ENCODE results near the gene FOXQ1.
"Not testable (repeated sequence)": the region's sequence is repeated elsewhere in the genome, so short reads cannot be mapped to it uniquely, and the experiment has no call there.

Gene FOXQ1

GRCh38 chr6:1317302-1317815 is 5.5 kb downstream of the FOXQ1 start:
- Histone ChIP-seq H3K9me3 (ENCODE audit: control insufficient read depth, insufficient read depth, low read depth, low read length) (no peaks in the 10 kb centered on the region), H3K27ac (ENCODE audit: extremely low read depth, low read depth, low read length) (no peak overlapping the region), H3K4me3 (ENCODE audit: low read depth, low read length) (no peak overlapping the region), H3K4me1 (ENCODE audit: control insufficient read depth, insufficient read depth, low read length) (no peaks in the 10 kb centered on the region; the same call in 1 of the 2 replicates), H3K36me3 (ENCODE audit: control insufficient read depth in 2 of 2, insufficient read depth in 1 of 2, low read length in 2 of 2) (no peaks in the 10 kb centered on the region)
- ChIA-PET POLR2A (no interaction called here), CTCF (no interaction called here)
- TF ChIP-seq ZNF785 (tag by site-specific recombination; IDR thresholded peaks at IDR 0.05) (no peak), ZNF692 (tag by site-specific recombination; IDR thresholded peaks at IDR 0.05) (no peak), ZNF777 (tag by site-specific recombination; IDR thresholded peaks at IDR 0.05; ENCODE audit: borderline replicate concordance) (no peak), ZNF664 (tag by site-specific recombination; IDR thresholded peaks at IDR 0.05) (no peak), PRDM6 (tag by site-specific recombination; IDR thresholded peaks at IDR 0.05) (no peak), ZNF221 (tag by site-specific recombination; IDR thresholded peaks at IDR 0.05; ENCODE audit: borderline replicate concordance) (no peak), ZNF366 (tag by site-specific recombination; conservative IDR thresholded peaks at IDR 0.05) (no peak), CTCF (tag by site-specific recombination; IDR thresholded peaks at IDR 0.05) (no peak)

- Histone ChIP-seq H3K4me1 (ENCODE audit: control insufficient read depth, insufficient read depth, low read length) (peaks cover 2% of the 10 kb centered on the region; the same call in 1 of the 2 replicates), H3K9me3 (ENCODE audit: control insufficient read depth, insufficient read depth, low read depth, low read length) (no peaks in the 10 kb centered on the region), H3K36me3 (ENCODE audit: control insufficient read depth in 2 of 2, insufficient read depth in 1 of 2, low read length in 2 of 2) (no peaks in the 10 kb centered on the region), H3K27ac (ENCODE audit: extremely low read depth, low read depth, low read length) (no peak overlapping the region), H3K4me3 (ENCODE audit: low read depth, low read length) (no peak overlapping the region)
- no peak for TF ChIP-seq ZNF596 (tag by site-specific recombination; IDR thresholded peaks at IDR 0.05)
- CTCF ChIA-PET = interaction anchor here (0.6 kb wide), 1 partner anchor 118 kb away, joined by 3 read pairs; no protein-coding TSS in a partner anchor
- POLR2A ChIA-PET = no interaction called here
Measured at GRCh38 chr6:1318036-1318435, 6.1 kb downstream of the FOXQ1 start.

- CTCF ChIA-PET = interaction anchor here (0.6 kb wide), 1 partner anchor 117 kb away, joined by 3 read pairs; no protein-coding TSS in a partner anchor
- H3K27ac ChIP-seq (ENCODE audit: extremely low read depth, low read depth, low read length); H3K4me3 ChIP-seq (ENCODE audit: low read depth, low read length); H3K36me3 ChIP-seq (ENCODE audit: control insufficient read depth in 2 of 2, insufficient read depth in 1 of 2, low read length in 2 of 2); H3K4me1 ChIP-seq (ENCODE audit: control insufficient read depth, insufficient read depth, low read length); H3K9me3 ChIP-seq (ENCODE audit: control insufficient read depth, insufficient read depth, low read depth, low read length); POLR2A ChIA-PET: not testable (repeated sequence)
Measured at GRCh38 chr6:1318584-1318983, 6.7 kb downstream of the FOXQ1 start.

GRCh38 chr6:1321738-1322137 is 9.8 kb downstream of the FOXQ1 start:
- CTCF ChIA-PET = interaction anchor here (0.8 kb wide), 1 partner anchor 524 kb away, joined by 3 read pairs; no protein-coding TSS in a partner anchor
- no peaks in the 10 kb centered on the region for H3K9me3 ChIP-seq (ENCODE audit: control insufficient read depth, insufficient read depth, low read depth, low read length)
- H3K4me3 ChIP-seq (ENCODE audit: low read depth, low read length) = no peak overlapping the region
- H3K36me3 ChIP-seq (ENCODE audit: control insufficient read depth in 2 of 2, insufficient read depth in 1 of 2, low read length in 2 of 2) = no peaks in the 10 kb centered on the region
- peaks cover 2% of the 10 kb centered on the region; the same call in 1 of the 2 replicates for H3K4me1 ChIP-seq (ENCODE audit: control insufficient read depth, insufficient read depth, low read length)
- no peak overlapping the region for H3K27ac ChIP-seq (ENCODE audit: extremely low read depth, low read depth, low read length)
- POLR2A ChIA-PET = no interaction called here
- TF ChIP-seq ZNF394 (tag by site-specific recombination; IDR thresholded peaks at IDR 0.05; ENCODE audit: borderline replicate concordance) (no peak), KLF8 (tag by site-specific recombination; IDR thresholded peaks at IDR 0.05) (no peak), ZNF518A (tag by site-specific recombination; conservative IDR thresholded peaks at IDR 0.05; ENCODE audit: low read depth) (peak; percentile 26), ZNF561 (tag by site-specific recombination; IDR thresholded peaks at IDR 0.05; ENCODE audit: borderline replicate concordance) (no peak), ZNF510 (tag by site-specific recombination; IDR thresholded peaks at IDR 0.05; ENCODE audit: insufficient replicate concordance) (no peak), OSR2 (tag by site-specific recombination; IDR thresholded peaks at IDR 0.05) (no peak), FEZF1 (tag by site-specific recombination; IDR thresholded peaks at IDR 0.05) (no peak), ZNF423 (tag by site-specific recombination; IDR thresholded peaks at IDR 0.05) (no peak), ZNF112 (tag by site-specific recombination; IDR thresholded peaks at IDR 0.05) (no peak)
